K562 (cell line): ENCODE data around the gene RACK1. TPM values are rescaled to one million over a fixed set of nuclear protein-coding genes. Genes with fewer than 3 reads are reported as not detected.

ENCODE experiments used
- CHCHD3 ChIP-seq: fragments of 250-450 bp; sonication (Bioruptor Pico); IDR thresholded peaks from 2 replicates; pipeline ENCODE4 v2.1.2; 2022; ENCODE audit warnings: mild to moderate bottlenecking
- DIDO1 ChIP-seq: fragments of 450-650 bp; IDR thresholded peaks from 2 replicates; pipeline ENCODE4 v1.6.1; 2016; ENCODE audit warnings: low read depth, missing biosample characterization, missing genetic modification characterization
- EP400 ChIP-seq: fragments of 450-650 bp; IDR thresholded peaks from 2 replicates; pipeline ENCODE4 v1.6.1; 2017; ENCODE audit warnings: antibody characterized with exemption, mild to moderate bottlenecking, moderate library complexity
- EWSR1 ChIP-seq: fragments of 450-650 bp; IDR thresholded peaks from 2 replicates; pipeline ENCODE4 v1.6.1; 2018; ENCODE audit warnings: borderline replicate concordance, mild to moderate bottlenecking, low read depth, moderate library complexity; ENCODE audit not compliant: partially characterized antibody
- LCOR ChIP-seq: sonication (generic); formaldehyde crosslinking; IDR thresholded peaks from 2 replicates; pipeline ENCODE4 v1.8.0; 2022; ENCODE audit warnings: mild to moderate bottlenecking, missing genetic modification reagents
- MEIS2 ChIP-seq: fragments of 450-650 bp; IDR thresholded peaks from 2 replicates; pipeline ENCODE4 v1.6.1; 2014; ENCODE audit warnings: mild to moderate bottlenecking; ENCODE audit not compliant: partially characterized antibody
- PHF20 ChIP-seq: fragments of 450-650 bp; IDR thresholded peaks from 2 replicates; pipeline ENCODE4 v1.6.1; 2018; ENCODE audit not compliant: partially characterized antibody
- SP1 ChIP-seq: sonication (generic); formaldehyde crosslinking; IDR thresholded peaks from 2 replicates; pipeline ENCODE4 v1.8.1; 2022; ENCODE audit warnings: mild to moderate bottlenecking, missing genetic modification reagents
- STAT5B ChIP-seq: fragments of 250-450 bp; sonication (Bioruptor Pico); IDR thresholded peaks from 2 replicates; pipeline ENCODE4 v1.8.0; 2021; ENCODE audit warnings: mild to moderate bottlenecking, inconsistent platforms
- YY1 ChIP-seq, 3 experiments: IDR thresholded peaks; 2 replicates each; pipeline ENCODE4 v1.6.1; 2011; ENCODE audit warnings: low read length in 2 of 3, mild to moderate bottlenecking in 2 of 3, moderate library complexity in 2 of 3, borderline replicate concordance in 1 of 3, control low read depth in 1 of 3, low read depth in 1 of 3; ENCODE audit not compliant: insufficient read depth in 3 of 3, insufficient replicate concordance in 2 of 3, control insufficient read depth in 1 of 3, insufficient read length in 1 of 3; ENCODE audit errors: extremely low read depth in 1 of 3
- ZBTB8A ChIP-seq: fragments of 450-650 bp; IDR thresholded peaks from 2 replicates; pipeline ENCODE4 v1.6.1; 2018; ENCODE audit warnings: mild to moderate bottlenecking, moderate library complexity; ENCODE audit not compliant: partially characterized antibody
- ZKSCAN3 ChIP-seq: fragments of 250-450 bp; sonication (Bioruptor Pico); IDR thresholded peaks from 2 replicates; pipeline ENCODE4 v1.4.0; 2020
- ZKSCAN8 ChIP-seq: fragments of 200-800 bp; sonication (Bioruptor generic); IDR thresholded peaks from 2 replicates; pipeline ENCODE4 v1.6.1; 2016; ENCODE audit warnings: missing genetic modification characterization, missing compliant biosample characterization
- ZNF436 ChIP-seq: fragments of 250-450, 450-650 bp; sonication (Bioruptor Pico); formaldehyde crosslinking; IDR thresholded peaks from 2 replicates; pipeline ENCODE4 v1.7.0; 2020; ENCODE audit warnings: mild to moderate bottlenecking
- ZSCAN29 ChIP-seq: fragments of 450-650 bp; IDR thresholded peaks from 2 replicates; pipeline ENCODE4 v1.6.1; 2017
- polyA plus RNA-seq, 8 experiments: library from polyadenylated mRNA; depleted of rRNA in 4 of 8; stranded (reverse) in 5 of 8; unstranded in 3 of 8; fragments of >200 nt; fragmentation: Nextera tagmentation in 2 of 8; fragmentation: Illumina TruSeq in 1 of 8; extraction: Ambion mirVana in 2 of 8; extraction: Trizol in 1 of 8; gene quantifications; 2 replicates each; pipeline versions ENCODE4 v1.2.1 to v1.2.3, GENCODE V29; 2011 to 2014; ENCODE audit warnings: inconsistent platforms in 1 of 8, missing spikeins in 1 of 8
- total RNA-seq, 7 experiments: library from RNA; depleted of rRNA in 6 of 7; stranded (reverse); fragments of >200 nt in 6 of 7; fragmentation: Illumina TruSeq in 2 of 7; extraction: Trizol in 2 of 7; gene quantifications; 2 replicates each; pipeline versions ENCODE4 v1.2.1 to v1.2.3, GENCODE V29; 2011 to 2021; ENCODE audit warnings: low replicate concordance in 1 of 7
- TF ChIP-seq, protein P1 (sequence below): sonication (generic); formaldehyde crosslinking; IDR thresholded peaks from 2 replicates; pipeline ENCODE4 v1.8.0; 2022; ENCODE audit warnings: mild to moderate bottlenecking, missing genetic modification reagents
- TF ChIP-seq, protein P2 (sequence below): fragments of 150-350 bp; IDR thresholded peaks from 2 replicates; pipeline ENCODE4 v1.6.1; 2014; ENCODE audit warnings: low read depth, mild to moderate bottlenecking, low read length, borderline replicate concordance

RACK1 gene
- total and polyA plus RNA-seq, 9 of the 15 experiments (the other 6 are each of a cell fraction or from before 2014, with no cell fraction given), result 2,303 to 5,311 (median 3,833) TPM

GRCh38 chr5:181281077-181281983 is 37.6 kb upstream of the RACK1 start (continued):
- 0 out of 2 replicates have a peak, but pooled peaks have one; percentile 13 for TF ChIP-seq CHCHD3 (CRISPR knock-in tag)
- TF ChIP-seq, protein P1, sequence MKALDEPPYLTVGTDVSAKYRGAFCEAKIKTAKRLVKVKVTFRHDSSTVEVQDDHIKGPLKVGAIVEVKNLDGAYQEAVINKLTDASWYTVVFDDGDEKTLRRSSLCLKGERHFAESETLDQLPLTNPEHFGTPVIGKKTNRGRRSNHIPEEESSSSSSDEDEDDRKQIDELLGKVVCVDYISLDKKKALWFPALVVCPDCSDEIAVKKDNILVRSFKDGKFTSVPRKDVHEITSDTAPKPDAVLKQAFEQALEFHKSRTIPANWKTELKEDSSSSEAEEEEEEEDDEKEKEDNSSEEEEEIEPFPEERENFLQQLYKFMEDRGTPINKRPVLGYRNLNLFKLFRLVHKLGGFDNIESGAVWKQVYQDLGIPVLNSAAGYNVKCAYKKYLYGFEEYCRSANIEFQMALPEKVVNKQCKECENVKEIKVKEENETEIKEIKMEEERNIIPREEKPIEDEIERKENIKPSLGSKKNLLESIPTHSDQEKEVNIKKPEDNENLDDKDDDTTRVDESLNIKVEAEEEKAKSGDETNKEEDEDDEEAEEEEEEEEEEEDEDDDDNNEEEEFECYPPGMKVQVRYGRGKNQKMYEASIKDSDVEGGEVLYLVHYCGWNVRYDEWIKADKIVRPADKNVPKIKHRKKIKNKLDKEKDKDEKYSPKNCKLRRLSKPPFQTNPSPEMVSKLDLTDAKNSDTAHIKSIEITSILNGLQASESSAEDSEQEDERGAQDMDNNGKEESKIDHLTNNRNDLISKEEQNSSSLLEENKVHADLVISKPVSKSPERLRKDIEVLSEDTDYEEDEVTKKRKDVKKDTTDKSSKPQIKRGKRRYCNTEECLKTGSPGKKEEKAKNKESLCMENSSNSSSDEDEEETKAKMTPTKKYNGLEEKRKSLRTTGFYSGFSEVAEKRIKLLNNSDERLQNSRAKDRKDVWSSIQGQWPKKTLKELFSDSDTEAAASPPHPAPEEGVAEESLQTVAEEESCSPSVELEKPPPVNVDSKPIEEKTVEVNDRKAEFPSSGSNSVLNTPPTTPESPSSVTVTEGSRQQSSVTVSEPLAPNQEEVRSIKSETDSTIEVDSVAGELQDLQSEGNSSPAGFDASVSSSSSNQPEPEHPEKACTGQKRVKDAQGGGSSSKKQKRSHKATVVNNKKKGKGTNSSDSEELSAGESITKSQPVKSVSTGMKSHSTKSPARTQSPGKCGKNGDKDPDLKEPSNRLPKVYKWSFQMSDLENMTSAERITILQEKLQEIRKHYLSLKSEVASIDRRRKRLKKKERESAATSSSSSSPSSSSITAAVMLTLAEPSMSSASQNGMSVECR, result peak; percentile 82
- TF ChIP-seq ZSCAN29, result no peak
- peak; percentile 51 to 86 (median 80) for TF ChIP-seq YY1 (IDR thresholded peaks at IDR 0.05; ENCODE audit: borderline replicate concordance in 1 of 3, control insufficient read depth in 1 of 3, extremely low read depth in 1 of 3, insufficient read depth in 3 of 3, insufficient read length in 1 of 3, insufficient replicate concordance in 2 of 3, low read depth in 1 of 3, low read length in 2 of 3)
- TF ChIP-seq ZKSCAN3 (CRISPR knock-in tag), result no peak
- TF ChIP-seq EP400, result peak; percentile 97
- peak; percentile 81 for TF ChIP-seq SP1 (CRISPR knock-in tag)
- TF ChIP-seq STAT5B, result no peak
- no peak for TF ChIP-seq EWSR1
- no peak for TF ChIP-seq MEIS2
- TF ChIP-seq ZKSCAN8 (CRISPR knock-in tag), result no peak
- TF ChIP-seq ZNF436, result no peak
- TF ChIP-seq, protein P2, sequence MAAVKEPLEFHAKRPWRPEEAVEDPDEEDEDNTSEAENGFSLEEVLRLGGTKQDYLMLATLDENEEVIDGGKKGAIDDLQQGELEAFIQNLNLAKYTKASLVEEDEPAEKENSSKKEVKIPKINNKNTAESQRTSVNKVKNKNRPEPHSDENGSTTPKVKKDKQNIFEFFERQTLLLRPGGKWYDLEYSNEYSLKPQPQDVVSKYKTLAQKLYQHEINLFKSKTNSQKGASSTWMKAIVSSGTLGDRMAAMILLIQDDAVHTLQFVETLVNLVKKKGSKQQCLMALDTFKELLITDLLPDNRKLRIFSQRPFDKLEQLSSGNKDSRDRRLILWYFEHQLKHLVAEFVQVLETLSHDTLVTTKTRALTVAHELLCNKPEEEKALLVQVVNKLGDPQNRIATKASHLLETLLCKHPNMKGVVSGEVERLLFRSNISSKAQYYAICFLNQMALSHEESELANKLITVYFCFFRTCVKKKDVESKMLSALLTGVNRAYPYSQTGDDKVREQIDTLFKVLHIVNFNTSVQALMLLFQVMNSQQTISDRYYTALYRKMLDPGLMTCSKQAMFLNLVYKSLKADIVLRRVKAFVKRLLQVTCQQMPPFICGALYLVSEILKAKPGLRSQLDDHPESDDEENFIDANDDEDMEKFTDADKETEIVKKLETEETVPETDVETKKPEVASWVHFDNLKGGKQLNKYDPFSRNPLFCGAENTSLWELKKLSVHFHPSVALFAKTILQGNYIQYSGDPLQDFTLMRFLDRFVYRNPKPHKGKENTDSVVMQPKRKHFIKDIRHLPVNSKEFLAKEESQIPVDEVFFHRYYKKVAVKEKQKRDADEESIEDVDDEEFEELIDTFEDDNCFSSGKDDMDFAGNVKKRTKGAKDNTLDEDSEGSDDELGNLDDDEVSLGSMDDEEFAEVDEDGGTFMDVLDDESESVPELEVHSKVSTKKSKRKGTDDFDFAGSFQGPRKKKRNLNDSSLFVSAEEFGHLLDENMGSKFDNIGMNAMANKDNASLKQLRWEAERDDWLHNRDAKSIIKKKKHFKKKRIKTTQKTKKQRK, result no peak
- TF ChIP-seq DIDO1 (tag), result peak; percentile 44; the same call in 1 of the 2 replicates
- peak; percentile 58 for TF ChIP-seq PHF20
- TF ChIP-seq LCOR (CRISPR knock-in tag), result 0 out of 2 replicates have a peak, but pooled peaks have one; percentile 67
- TF ChIP-seq ZBTB8A, result no peak
